ENCODE results near the gene TEAD1. TPM values are rescaled to one million over a fixed set of nuclear protein-coding genes. Genes with fewer than 3 reads are reported as not detected.

TEAD1 gene
- polyA plus RNA-seq, 1 donor (not counting 4 experiments of a cell fraction or from before 2014, with no cell fraction given) = 32.7 TPM

- Histone ChIP-seq H3K4me3 (ENCODE audit: control insufficient read depth in 2 of 3, extremely low read depth in 1 of 3, insufficient read depth in 2 of 3, low read depth in 1 of 3, low read length in 3 of 3) (no peak overlapping the region), H3K9me3 (ENCODE audit: control insufficient read depth, low read depth, low read length) (no peaks in the 10 kb centered on the region), H3K27me3 (ENCODE audit: control insufficient read depth, extremely low read depth, insufficient read depth, low read length) (no peaks in the 10 kb centered on the region), H2AFZ (ENCODE audit: control insufficient read depth, low read length) (no peak overlapping the region), H3K27ac (ENCODE audit: control insufficient read depth, insufficient read depth, low read length) (no peak overlapping the region), H4K20me1 (ENCODE audit: control insufficient read depth, extremely low read depth, insufficient read depth, low read length) (peaks cover 28% of the 10 kb centered on the region), H3K79me2 (ENCODE audit: control insufficient read depth, insufficient read depth, low read length) (peaks cover 97% of the 10 kb centered on the region), H3K9ac (ENCODE audit: control insufficient read depth, extremely low read depth, insufficient read depth, low read length) (no peak overlapping the region), H3K4me1 (ENCODE audit: control insufficient read depth, extremely low read depth, insufficient read depth, low read length) (peaks cover 34% of the 10 kb centered on the region), H3K36me3 (ENCODE audit: control insufficient read depth in 2 of 2, extremely low read depth in 1 of 2, insufficient read depth in 2 of 2, low read length in 2 of 2) (peaks cover 3% of the 10 kb centered on the region in 2 experiments), H3K4me2 (ENCODE audit: control insufficient read depth, extremely low read depth, insufficient read depth, low read depth, low read length) (no peak overlapping the region), H3K9me1 (ENCODE audit: control insufficient read depth, extremely low read depth, insufficient read depth, low read length) (peaks cover 6% of the 10 kb centered on the region)
- FAIRE-seq (no peak), DNase-seq (ENCODE audit: low read depth, low spot score) (no peak)
- dilution Hi-C loops (cut with MboI; ENCODE audit: extremely low pct_ligation_motif_present, low sequenced_read_pairs) = no loop called here
- TF ChIP-seq EZH2 (IDR thresholded peaks at IDR 0.05; ENCODE audit: low read length) = no peak
- TF ChIP-seq, protein P1, sequence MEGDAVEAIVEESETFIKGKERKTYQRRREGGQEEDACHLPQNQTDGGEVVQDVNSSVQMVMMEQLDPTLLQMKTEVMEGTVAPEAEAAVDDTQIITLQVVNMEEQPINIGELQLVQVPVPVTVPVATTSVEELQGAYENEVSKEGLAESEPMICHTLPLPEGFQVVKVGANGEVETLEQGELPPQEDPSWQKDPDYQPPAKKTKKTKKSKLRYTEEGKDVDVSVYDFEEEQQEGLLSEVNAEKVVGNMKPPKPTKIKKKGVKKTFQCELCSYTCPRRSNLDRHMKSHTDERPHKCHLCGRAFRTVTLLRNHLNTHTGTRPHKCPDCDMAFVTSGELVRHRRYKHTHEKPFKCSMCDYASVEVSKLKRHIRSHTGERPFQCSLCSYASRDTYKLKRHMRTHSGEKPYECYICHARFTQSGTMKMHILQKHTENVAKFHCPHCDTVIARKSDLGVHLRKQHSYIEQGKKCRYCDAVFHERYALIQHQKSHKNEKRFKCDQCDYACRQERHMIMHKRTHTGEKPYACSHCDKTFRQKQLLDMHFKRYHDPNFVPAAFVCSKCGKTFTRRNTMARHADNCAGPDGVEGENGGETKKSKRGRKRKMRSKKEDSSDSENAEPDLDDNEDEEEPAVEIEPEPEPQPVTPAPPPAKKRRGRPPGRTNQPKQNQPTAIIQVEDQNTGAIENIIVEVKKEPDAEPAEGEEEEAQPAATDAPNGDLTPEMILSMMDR (optimal IDR thresholded peaks at IDR 0.05 in 1 of 3, IDR thresholded peaks at IDR 0.05 in 1 of 3, conservative IDR thresholded peaks at IDR 0.05 in 1 of 3; ENCODE audit: extremely low read depth in 1 of 3, insufficient read depth in 2 of 3, low read length in 3 of 3) = no peak
Observed at GRCh38 chr11:12752868-12753524, 78.8 kb downstream of the TEAD1 start.

DNA sequence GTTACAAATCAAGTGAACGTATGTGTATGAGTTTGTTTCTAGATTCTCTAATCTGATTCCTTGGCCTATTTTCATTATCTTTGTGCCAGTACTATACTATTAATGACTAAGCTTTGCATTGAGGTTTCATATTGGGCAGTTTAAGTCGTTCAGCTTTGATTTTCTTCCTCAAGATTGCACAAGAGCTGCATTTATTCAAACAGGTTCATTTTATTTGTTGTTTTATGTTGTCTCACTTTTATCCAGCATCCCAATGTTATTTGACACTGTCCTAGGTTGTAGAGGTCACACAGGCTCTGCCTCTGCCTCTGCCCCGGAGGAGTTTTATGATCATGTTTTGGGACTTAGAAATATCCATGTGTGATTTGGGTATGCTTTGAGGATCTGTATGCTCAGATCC, 79.8 kb downstream of the TEAD1 start:
- Histone ChIP-seq H3K27ac (ENCODE audit: control insufficient read depth, insufficient read depth, low read length) (peak overlapping the region; percentile 51), H3K27me3 (ENCODE audit: control insufficient read depth, extremely low read depth, insufficient read depth, low read length) (no peaks in the 10 kb centered on the region), H3K79me2 (ENCODE audit: control insufficient read depth, insufficient read depth, low read length) (peaks cover 95% of the 10 kb centered on the region), H3K4me3 (ENCODE audit: control insufficient read depth in 2 of 3, extremely low read depth in 1 of 3, insufficient read depth in 2 of 3, low read depth in 1 of 3, low read length in 3 of 3) (no peak overlapping the region), H3K9ac (ENCODE audit: control insufficient read depth, extremely low read depth, insufficient read depth, low read length) (no peak overlapping the region), H2AFZ (ENCODE audit: control insufficient read depth, low read length) (no peak overlapping the region), H3K4me1 (ENCODE audit: control insufficient read depth, extremely low read depth, insufficient read depth, low read length) (peaks cover 34% of the 10 kb centered on the region), H3K9me3 (ENCODE audit: control insufficient read depth, low read depth, low read length) (no peaks in the 10 kb centered on the region), H3K9me1 (ENCODE audit: control insufficient read depth, extremely low read depth, insufficient read depth, low read length) (peaks cover 4% of the 10 kb centered on the region), H3K4me2 (ENCODE audit: control insufficient read depth, extremely low read depth, insufficient read depth, low read depth, low read length) (peak overlapping the region; percentile 62), H4K20me1 (ENCODE audit: control insufficient read depth, extremely low read depth, insufficient read depth, low read length) (peaks cover 25% of the 10 kb centered on the region), H3K36me3 (ENCODE audit: control insufficient read depth in 2 of 2, extremely low read depth in 1 of 2, insufficient read depth in 2 of 2, low read length in 2 of 2) (peaks cover 3% of the 10 kb centered on the region in 2 experiments)
- DNase-seq (ENCODE audit: low read depth, low spot score) (no peak), FAIRE-seq (no peak)
- dilution Hi-C loops (cut with MboI; ENCODE audit: extremely low pct_ligation_motif_present, low sequenced_read_pairs) = no loop called here
- TF ChIP-seq, protein P1 (optimal IDR thresholded peaks at IDR 0.05 in 1 of 3, IDR thresholded peaks at IDR 0.05 in 1 of 3, conservative IDR thresholded peaks at IDR 0.05 in 1 of 3; ENCODE audit: extremely low read depth in 1 of 3, insufficient read depth in 2 of 3, low read length in 3 of 3) = no peak
